ENCODE data around the gene RIPK1. TPM values are rescaled to one million over a fixed set of nuclear protein-coding genes. Genes with fewer than 3 reads are reported as not detected.

Gene RIPK1
- total and polyA plus RNA-seq, 2 of the 8 experiments (the other 6 are each of a cell fraction or from before 2014, with no cell fraction given) = 5.9 to 22.9 TPM

GRCh38 chr6:3041147-3041546, 27.1 kb upstream of the RIPK1 start:
- H3K79me2 ChIP-seq (ENCODE audit: control insufficient read depth in 1 of 2, insufficient read depth in 2 of 2, low read length in 2 of 2) = no peaks in the 10 kb centered on the region
- no peak overlapping the region for H4K5ac ChIP-seq (ENCODE audit: insufficient read length, low read depth, low read length)
- H2BK5ac ChIP-seq (ENCODE audit: low read depth, low read length) = no peak overlapping the region
- POLR2A ChIA-PET (ENCODE audit: partially characterized antibody) = no interaction called here
- H4K8ac ChIP-seq (ENCODE audit: extremely low read depth, insufficient read depth, low read length) = no peak overlapping the region
- no peaks in the 10 kb centered on the region for H3K23me2 ChIP-seq (ENCODE audit: low read depth, low read length)
- no peaks in the 10 kb centered on the region for H3K79me1 ChIP-seq (ENCODE audit: low read depth, low read length)
- H3K4me2 ChIP-seq (ENCODE audit: insufficient read depth in 1 of 2, low read depth in 2 of 2, low read length in 2 of 2) = no peak overlapping the region
- FAIRE-seq = no peak
- no peak overlapping the region for H3K9ac ChIP-seq (replicated peaks in 1 of 4; ENCODE audit: extremely low read depth in 1 of 4, low read depth in 3 of 4, low read length in 3 of 4)
- no peak overlapping the region for H3K27ac ChIP-seq (ENCODE audit: low read depth, low read length)
- H3K18ac ChIP-seq (ENCODE audit: extremely low read depth, low read length) = no peak overlapping the region
- H2BK120ac ChIP-seq (replicated peaks; ENCODE audit: low read depth, low read length) = no peak overlapping the region
- DNase-seq (ENCODE audit: low read depth in 1 of 2, low spot score in 2 of 2) = no peak
- WGBS, 2 experiments (ENCODE audit: extremely low coverage in 1 of 2, insufficient coverage in 1 of 2, insufficient read length in 1 of 2, insufficient replicate concordance in 2 of 2, low coverage in 1 of 2, low lambda C conversion rate in 2 of 2, missing lambda C conversion rate in 1 of 2) = 90% methylated on average over 3 of the region's 3 CpGs; no CpG with 5 or more reads in 1 of the 2 experiments
- TF ChIP-seq RFX5 (IDR thresholded peaks at IDR 0.05; ENCODE audit: borderline replicate concordance, low read depth, low read length) (no peak), POLR2A (IDR thresholded peaks at IDR 0.05; ENCODE audit: control extremely low read depth in 1 of 2, low read depth in 2 of 2, low read length in 2 of 2) (no peak), FOSL1 (IDR thresholded peaks at IDR 0.05; ENCODE audit: insufficient read depth, low read depth, low read length) (no peak), KDM1A (IDR thresholded peaks at IDR 0.05; ENCODE audit: borderline replicate concordance, low read length) (no peak), ATF3 (IDR thresholded peaks at IDR 0.05; ENCODE audit: insufficient read depth, low read depth, low read length) (no peak)
- H2AFZ ChIP-seq (ENCODE audit: low read length) = no peak overlapping the region
- H3K9me3 ChIP-seq (ENCODE audit: insufficient read depth in 2 of 2, low read depth in 1 of 2, low read length in 1 of 2) = no peaks in the 10 kb centered on the region
- no peak overlapping the region for H2BK20ac ChIP-seq (ENCODE audit: low read length)
- H2BK15ac ChIP-seq (ENCODE audit: low read length) = no peak overlapping the region
- H4K20me1 ChIP-seq (replicated peaks in 1 of 2; ENCODE audit: control insufficient read depth in 1 of 2, insufficient read depth in 2 of 2, low read length in 2 of 2) = no peaks in the 10 kb centered on the region
- no peak overlapping the region for H3K56ac ChIP-seq (replicated peaks; ENCODE audit: insufficient read length, low read depth, low read length)
- H3K23ac ChIP-seq (ENCODE audit: insufficient read length) = no peak overlapping the region
- CTCF ChIA-PET (ENCODE audit: partially characterized antibody) = interaction anchor here (0.8 to 4.9 kb wide), 2 partner anchors 39 to 249 kb away, joined by 3 to 20 read pairs; no protein-coding TSS in a partner anchor
- H3K27me3 ChIP-seq (replicated peaks in 1 of 4; ENCODE audit: control insufficient read depth in 3 of 4, extremely low read depth in 1 of 4, insufficient read depth in 3 of 4, low read length in 3 of 4) = no peaks in the 10 kb centered on the region
- H4K91ac ChIP-seq (replicated peaks; ENCODE audit: insufficient read length, low read length) = no peak overlapping the region
- no peak overlapping the region for H2BK12ac ChIP-seq (ENCODE audit: low read depth, low read length)
- H3K14ac ChIP-seq (ENCODE audit: insufficient read length) = no peak overlapping the region
- H2AK5ac ChIP-seq (ENCODE audit: low read depth, low read length) = no peak overlapping the region
- peaks cover 0 to 5% (median 1%) of the 10 kb centered on the region in 4 experiments; a peak in 1 of 7 replicates for H3K4me1 ChIP-seq (replicated peaks in 1 of 4; ENCODE audit: control insufficient read depth in 3 of 4, insufficient read depth in 4 of 4, low read length in 3 of 4)
- H3K4ac ChIP-seq (replicated peaks; ENCODE audit: insufficient read length, low read depth, low read length) = no peak overlapping the region
- H3K4me3 ChIP-seq (ENCODE audit: extremely low read depth in 1 of 4, insufficient read depth in 2 of 4, low read depth in 3 of 4, low read length in 4 of 4) = no peak overlapping the region
- H3K36me3 ChIP-seq (ENCODE audit: control insufficient read depth in 2 of 4, insufficient read depth in 4 of 4, low read length in 3 of 4) = no peaks in the 10 kb centered on the region
